ENCODE results near the gene ICA1.
A peak's percentile ranks its signal among the peaks of the same experiment; 100 is the strongest.

- TF ChIP-seq CTCF (IDR thresholded peaks at IDR 0.05): no peak
- TF ChIP-seq POLR2AphosphoS5 (IDR thresholded peaks at IDR 0.05): peak in 3 of 4 donors; percentile 15 to 36 (median 31)
- no peak for TF ChIP-seq POLR2A (IDR thresholded peaks at IDR 0.05)
These were observed at the start of gene ICA1 for GRCh38 chr7:8261711-8262695.

Measured in sigmoid colon (tissue), 4 donors.